ENCODE measurements around the gene EIPR1. TPM values are rescaled to one million over a fixed set of nuclear protein-coding genes. Genes with fewer than 3 reads are reported as not detected.

EIPR1 gene
- total and polyA plus RNA-seq, 2 of the 4 experiments (the other 2 are of a cell fraction) = 46.5 to 67.4 TPM

- no peak for TF ChIP-seq MAFK (IDR thresholded peaks at IDR 0.05; ENCODE audit: low read depth, low read length)
Measured at GRCh38 chr2:3361518-3362389, 15.9 kb downstream of the EIPR1 start (continued).

- Histone ChIP-seq H3K23ac (ENCODE audit: low read depth, low read length) (no peak overlapping the region), H3K9me1 (ENCODE audit: insufficient read depth, low read length) (no peaks in the 10 kb centered on the region), H2BK15ac (ENCODE audit: low read depth, low read length) (no peak overlapping the region), H3K27me3 (ENCODE audit: control insufficient read depth, insufficient read depth, low read length) (no peaks in the 10 kb centered on the region), H4K91ac (ENCODE audit: insufficient read depth, low read depth, low read length) (no peak overlapping the region), H2AFZ (replicated peaks; ENCODE audit: low read length, poor library complexity) (no peak overlapping the region), H3K4me3 (ENCODE audit: insufficient read depth, low read depth, low read length) (no peak overlapping the region), H4K20me1 (ENCODE audit: insufficient read depth, low read length) (no peaks in the 10 kb centered on the region), H3K36me3 (ENCODE audit: control insufficient read depth, insufficient read depth, low read length) (peaks cover 1% of the 10 kb centered on the region), H3K9me3 (ENCODE audit: control insufficient read depth, insufficient read depth, low read length) (no peaks in the 10 kb centered on the region), H3K4ac (ENCODE audit: low read depth, low read length) (no peak overlapping the region), H3K79me1 (ENCODE audit: low read depth in 1 of 2, low read length in 2 of 2) (peaks cover 21 to 39% of the 10 kb centered on the region in 2 experiments), H3K18ac (ENCODE audit: low read depth, low read length) (no peak overlapping the region), H2BK20ac (ENCODE audit: low read depth, low read length) (no peak overlapping the region), H3K14ac (replicated peaks; ENCODE audit: low read depth, low read length) (no peak overlapping the region), H2BK5ac (ENCODE audit: low read depth, low read length, poor library complexity, severe bottlenecking) (no peak overlapping the region), H2AK9ac (replicated peaks; ENCODE audit: low read depth, low read length, poor library complexity) (no peak overlapping the region), H3K9ac (ENCODE audit: low read depth, low read length) (no peak overlapping the region), H4K5ac (ENCODE audit: low read depth, low read length) (no peak overlapping the region), H2BK120ac (ENCODE audit: low read depth, low read length) (no peak overlapping the region), H4K8ac (ENCODE audit: low read depth in 2 of 2, low read length in 2 of 2) (no peak overlapping the region), H3K4me1 (ENCODE audit: control insufficient read depth, insufficient read depth, low read length) (no peaks in the 10 kb centered on the region), H3K4me2 (ENCODE audit: low read depth, low read length) (no peak overlapping the region), H3K56ac (ENCODE audit: extremely low read depth, insufficient read depth, low read length) (no peak overlapping the region), H2AK5ac (ENCODE audit: low read depth, low read length) (no peak overlapping the region), H3K27ac (ENCODE audit: insufficient read depth, low read length) (no peak overlapping the region)
- POLR2A ChIA-PET (ENCODE audit: unreplicated experiment) = no interaction called here
- dilution Hi-C loops (cut with HindIII; ENCODE audit: low sequenced_read_pairs, unreplicated experiment) = no loop called here
- 91% methylated on average over 6 of the region's 8 CpGs; no CpG with 5 or more reads in 1 of the 2 experiments for WGBS, 2 experiments (ENCODE audit: extremely low coverage in 2 of 2, insufficient read length in 1 of 2)
- intact Hi-C loops (cut with micrococcal nuclease) = no loop called here
- TF ChIP-seq, protein P1, sequence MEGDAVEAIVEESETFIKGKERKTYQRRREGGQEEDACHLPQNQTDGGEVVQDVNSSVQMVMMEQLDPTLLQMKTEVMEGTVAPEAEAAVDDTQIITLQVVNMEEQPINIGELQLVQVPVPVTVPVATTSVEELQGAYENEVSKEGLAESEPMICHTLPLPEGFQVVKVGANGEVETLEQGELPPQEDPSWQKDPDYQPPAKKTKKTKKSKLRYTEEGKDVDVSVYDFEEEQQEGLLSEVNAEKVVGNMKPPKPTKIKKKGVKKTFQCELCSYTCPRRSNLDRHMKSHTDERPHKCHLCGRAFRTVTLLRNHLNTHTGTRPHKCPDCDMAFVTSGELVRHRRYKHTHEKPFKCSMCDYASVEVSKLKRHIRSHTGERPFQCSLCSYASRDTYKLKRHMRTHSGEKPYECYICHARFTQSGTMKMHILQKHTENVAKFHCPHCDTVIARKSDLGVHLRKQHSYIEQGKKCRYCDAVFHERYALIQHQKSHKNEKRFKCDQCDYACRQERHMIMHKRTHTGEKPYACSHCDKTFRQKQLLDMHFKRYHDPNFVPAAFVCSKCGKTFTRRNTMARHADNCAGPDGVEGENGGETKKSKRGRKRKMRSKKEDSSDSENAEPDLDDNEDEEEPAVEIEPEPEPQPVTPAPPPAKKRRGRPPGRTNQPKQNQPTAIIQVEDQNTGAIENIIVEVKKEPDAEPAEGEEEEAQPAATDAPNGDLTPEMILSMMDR (conservative IDR thresholded peaks at IDR 0.05; ENCODE audit: low read depth, low read length) = no peak
- TF ChIP-seq, protein P2, sequence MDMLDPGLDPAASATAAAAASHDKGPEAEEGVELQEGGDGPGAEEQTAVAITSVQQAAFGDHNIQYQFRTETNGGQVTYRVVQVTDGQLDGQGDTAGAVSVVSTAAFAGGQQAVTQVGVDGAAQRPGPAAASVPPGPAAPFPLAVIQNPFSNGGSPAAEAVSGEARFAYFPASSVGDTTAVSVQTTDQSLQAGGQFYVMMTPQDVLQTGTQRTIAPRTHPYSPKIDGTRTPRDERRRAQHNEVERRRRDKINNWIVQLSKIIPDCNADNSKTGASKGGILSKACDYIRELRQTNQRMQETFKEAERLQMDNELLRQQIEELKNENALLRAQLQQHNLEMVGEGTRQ (IDR thresholded peaks at IDR 0.05; ENCODE audit: low read depth, low read length) = no peak
- TF ChIP-seq NFE2L2 (IDR thresholded peaks at IDR 0.05; ENCODE audit: low read depth, low read length) = no peak
- no peak for TF ChIP-seq MXI1 (IDR thresholded peaks at IDR 0.05; ENCODE audit: borderline replicate concordance, low read depth, low read length)
- no peak for TF ChIP-seq CHD1 (IDR thresholded peaks at IDR 0.05; ENCODE audit: low read depth, low read length)
- no peak for TF ChIP-seq RCOR1 (IDR thresholded peaks at IDR 0.05; ENCODE audit: insufficient replicate concordance, low read length)
- no peak for TF ChIP-seq MAFK (IDR thresholded peaks at IDR 0.05; ENCODE audit: low read depth, low read length)
- TF ChIP-seq FOS (IDR thresholded peaks at IDR 0.05; ENCODE audit: low read depth, low read length) = no peak
- no peak for TF ChIP-seq MAZ (IDR thresholded peaks at IDR 0.05; ENCODE audit: borderline replicate concordance, low read depth, low read length)
- TF ChIP-seq SMC3 (IDR thresholded peaks at IDR 0.05; ENCODE audit: low read depth, low read length) = no peak
- TF ChIP-seq BHLHE40 (IDR thresholded peaks at IDR 0.05; ENCODE audit: low read depth, low read length) = no peak
- TF ChIP-seq, protein P3, sequence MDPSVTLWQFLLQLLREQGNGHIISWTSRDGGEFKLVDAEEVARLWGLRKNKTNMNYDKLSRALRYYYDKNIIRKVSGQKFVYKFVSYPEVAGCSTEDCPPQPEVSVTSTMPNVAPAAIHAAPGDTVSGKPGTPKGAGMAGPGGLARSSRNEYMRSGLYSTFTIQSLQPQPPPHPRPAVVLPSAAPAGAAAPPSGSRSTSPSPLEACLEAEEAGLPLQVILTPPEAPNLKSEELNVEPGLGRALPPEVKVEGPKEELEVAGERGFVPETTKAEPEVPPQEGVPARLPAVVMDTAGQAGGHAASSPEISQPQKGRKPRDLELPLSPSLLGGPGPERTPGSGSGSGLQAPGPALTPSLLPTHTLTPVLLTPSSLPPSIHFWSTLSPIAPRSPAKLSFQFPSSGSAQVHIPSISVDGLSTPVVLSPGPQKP (IDR thresholded peaks at IDR 0.05; ENCODE audit: borderline replicate concordance, low read depth, low read length) = no peak
- CTCF ChIA-PET = no interaction called here
- ATAC-seq (ENCODE audit: low read depth) (no peak), DNase-seq (no peak)
- in situ Hi-C loops (cut with MboI; ENCODE audit: low sequenced_read_pairs) = no loop called here
- no TSS peak for BruUV-seq (replicated peaks)
Measured at GRCh38 chr2:3357926-3358325, 19.7 kb downstream of the EIPR1 start.

All from IMR-90 (cell line).